Measurements from ENCODE around the gene SVIL. TPM values are rescaled to one million over a fixed set of nuclear protein-coding genes. Genes with fewer than 3 reads are reported as not detected.

Gene SVIL
- total RNA-seq (2016; rRNA removed; fragmentation: Illumina TruSeq; extraction: Trizol) (4.8 and 12.1 TPM in 2 replicates), polyA plus RNA-seq (2011; rRNA removed) (3.8 and 3.9 TPM in 2 replicates), polyA minus RNA-seq (2011; rRNA and poly(A)+ RNA removed; ENCODE audit: low replicate concordance) (7.7 and 11.4 TPM in 2 replicates), Bru-seq, nascent RNA (percentile 64 among the genes with signal in this experiment), BruChase-seq, experiment 1, labeled RNA remaining after a 6-hour chase (percentile 61 among the genes with signal in this experiment), BruChase-seq, experiment 2, labeled RNA remaining after a 2-hour chase (percentile 58 among the genes with signal in this experiment)
- 0.97 and 1.0 TPM in 2 replicates for total RNA-seq (2016; cell fraction: cytosol; rRNA removed; fragmentation: Illumina TruSeq; extraction: Trizol; ENCODE audit: low read depth)
- total RNA-seq (2016; cell fraction: insoluble cytoplasmic fraction; rRNA removed; fragmentation: Illumina TruSeq; extraction: Trizol) = 3.3 and 10.0 TPM in 2 replicates
- 1.7 and 3.2 TPM in 2 replicates for total RNA-seq (2016; cell fraction: membrane; rRNA removed; fragmentation: Illumina TruSeq; extraction: Trizol)
- total RNA-seq (2016; cell fraction: nucleus; rRNA removed; fragmentation: Illumina TruSeq; extraction: Trizol) = 20.3 and 24.1 TPM in 2 replicates
- 2.1 and 2.3 TPM in 2 replicates for polyA plus RNA-seq (2011; cell fraction: cytosol; rRNA removed)
- 14.8 and 16.4 TPM in 2 replicates for polyA plus RNA-seq (2011; cell fraction: nucleus; rRNA removed)
- polyA plus RNA-seq (2012) = 4.0 and 4.8 TPM in 2 replicates
- polyA plus RNA-seq (2016; cell fraction: cytosol; fragmentation: Illumina TruSeq; extraction: Trizol; ENCODE audit: low read depth) = 0.19 and 0.84 TPM in 2 replicates
- polyA plus RNA-seq (2016; cell fraction: insoluble cytoplasmic fraction; fragmentation: Illumina TruSeq; extraction: Trizol; ENCODE audit: low read depth) = 2.5 and 3.2 TPM in 2 replicates
- 0.45 and 0.66 TPM in 2 replicates for polyA plus RNA-seq (2016; cell fraction: membrane; fragmentation: Illumina TruSeq; extraction: Trizol; ENCODE audit: low read depth)
- 13.7 TPM in 2 replicates for polyA plus RNA-seq (2016; cell fraction: nucleus; fragmentation: Illumina TruSeq; extraction: Trizol; ENCODE audit: insufficient read depth, low read depth)
- polyA minus RNA-seq (2011; cell fraction: cytosol; rRNA and poly(A)+ RNA removed) = 4.8 and 7.2 TPM in 2 replicates
- polyA minus RNA-seq (2011; cell fraction: nucleus; rRNA and poly(A)+ RNA removed) = 30.3 and 30.4 TPM in 2 replicates
- long read RNA-seq, experiment 1, partial matches to known transcripts = 3 of 6 reads
- long read RNA-seq, experiment 1, other reads (novel, unspliced or antisense) = 3 of 6 reads
- long read RNA-seq, experiment 2, partial matches to known transcripts = 3 of 7 reads
- long read RNA-seq, experiment 2, other reads (novel, unspliced or antisense) = 4 of 7 reads

DNA sequence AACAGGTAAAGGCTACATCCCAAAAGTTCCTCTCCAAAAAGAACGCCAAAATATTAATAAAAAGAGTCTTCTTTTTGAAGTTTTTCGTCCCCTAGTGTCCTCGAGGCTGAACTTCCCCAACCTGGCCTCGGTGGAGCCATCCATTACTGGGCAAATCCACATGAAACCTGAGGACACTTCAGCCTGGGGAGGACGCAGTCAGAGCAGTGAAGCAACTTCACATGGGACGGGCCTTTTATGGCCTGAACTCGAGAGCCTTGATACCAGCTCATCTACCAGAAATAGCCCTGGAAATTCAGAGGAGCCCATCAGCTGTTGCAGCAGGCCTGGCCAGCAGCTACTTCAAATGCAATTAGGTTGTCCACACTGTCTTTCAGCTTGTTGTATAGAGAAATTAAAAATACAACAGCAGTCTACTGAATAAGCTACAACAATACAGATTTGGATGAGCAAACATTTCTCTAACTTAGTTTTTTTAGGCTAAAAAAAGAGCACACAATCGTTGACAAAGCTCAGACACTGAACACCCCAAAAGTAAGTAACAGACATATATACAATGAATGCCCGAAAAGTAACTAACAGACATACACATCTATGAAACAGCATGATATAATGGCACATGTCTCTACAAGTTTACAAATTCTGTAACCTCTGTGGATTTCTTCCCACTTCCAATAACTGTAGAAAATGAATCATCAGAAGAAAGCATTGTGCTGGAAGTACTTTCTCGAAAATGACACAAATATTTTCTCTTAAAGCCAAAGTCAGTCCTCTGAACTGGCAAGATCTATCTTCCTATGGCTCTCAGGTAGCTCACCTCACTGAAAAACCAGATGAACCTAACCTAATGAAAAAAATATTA lies at the start of gene SVIL:
Gene SVIL (minus strand): TSS at position 208 of the 862 bp plus-strand sequence. CDS start 79,913 bp downstream, outside the sequence.
- Histone ChIP-seq H4K20me1 (ENCODE audit: insufficient read depth, low read length) (no peaks in the 10 kb centered on the region), H3K9me3 (ENCODE audit: low read length) (no peaks in the 10 kb centered on the region), H3K36me3 (replicated peaks in 1 of 2; ENCODE audit: control insufficient read depth in 1 of 2, insufficient read depth in 2 of 2, low read length in 2 of 2) (no peaks in the 10 kb centered on the region), H3K79me2 (ENCODE audit: insufficient read depth, low read length) (no peaks in the 10 kb centered on the region), H3K4me1 (ENCODE audit: insufficient read depth, low read length) (peaks cover 49% of the 10 kb centered on the region), H3K4me2 (ENCODE audit: low read depth, low read length) (peak within 1 kb of the TSS; percentile 72), H3K27ac (ENCODE audit: extremely low read length, insufficient read depth, low read length) (peak within 1 kb of the TSS; percentile 37), H3K9ac (ENCODE audit: insufficient read depth, low read depth, low read length) (peak within 1 kb of the TSS; percentile 46), H3K4me3 (replicated peaks in 1 of 3; ENCODE audit: insufficient read depth in 1 of 3, low read depth in 2 of 3, low read length in 3 of 3) (peak within 1 kb of the TSS; percentile 36 to 55 (median 37)), H3K27me3 (ENCODE audit: control insufficient read depth in 1 of 2, insufficient read depth in 2 of 2, low read length in 2 of 2) (no peaks in the 10 kb centered on the region), H2AFZ (ENCODE audit: low read length) (peak within 1 kb of the TSS; percentile 18)
- intact Hi-C loops (cut with micrococcal nuclease; ENCODE audit: unreplicated experiment) = loop anchor here (1.0 kb wide), 1 partner anchor 17 kb away; no protein-coding TSS in a partner anchor
- FAIRE-seq (peak; percentile 61), DNase-seq (ENCODE audit: low spot score) (peak; percentile 61), ATAC-seq (peak; percentile 75)
- BruUV-seq (replicated peaks) = TSS peak; percentile 52
- ChIA-PET POLR2A (interaction anchor here (0.9 to 1.4 kb wide), 4 partner anchors 14 to 102 kb away, joined by 3 to 8 read pairs (median 4); no protein-coding TSS in a partner anchor), CTCF (ENCODE audit: low intra/inter-chr PET ratio, low total read pairs) (no interaction called here)
- in situ Hi-C loops (cut with HindIII; ENCODE audit: extremely low pct_ligation_motif_present, low pct_unique_long_range_greater_than_20kb) = loop anchor here (5.0 kb wide), 1 partner anchor 102 kb away; no protein-coding TSS in a partner anchor
- 24% methylated on average over 10 of the region's 10 CpGs for WGBS (ENCODE audit: low lambda C conversion rate)
- TF ChIP-seq BRF2 (CRISPR knock-in tag; IDR thresholded peaks at IDR 0.05) = no peak
- no peak for TF ChIP-seq ATF1 (CRISPR knock-in tag; IDR thresholded peaks at IDR 0.05)
- TF ChIP-seq, protein P1, sequence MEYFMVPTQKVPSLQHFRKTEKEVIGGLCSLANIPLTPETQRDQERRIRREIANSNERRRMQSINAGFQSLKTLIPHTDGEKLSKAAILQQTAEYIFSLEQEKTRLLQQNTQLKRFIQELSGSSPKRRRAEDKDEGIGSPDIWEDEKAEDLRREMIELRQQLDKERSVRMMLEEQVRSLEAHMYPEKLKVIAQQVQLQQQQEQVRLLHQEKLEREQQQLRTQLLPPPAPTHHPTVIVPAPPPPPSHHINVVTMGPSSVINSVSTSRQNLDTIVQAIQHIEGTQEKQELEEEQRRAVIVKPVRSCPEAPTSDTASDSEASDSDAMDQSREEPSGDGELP (IDR thresholded peaks at IDR 0.05; ENCODE audit: borderline replicate concordance, low read depth) = peak; percentile 63; the same call in 1 of the 2 replicates
- peak; percentile 14; the same call in 1 of the 2 replicates for TF ChIP-seq CEBPB (IDR thresholded peaks at IDR 0.05; ENCODE audit: borderline replicate concordance, low read depth, low read length)
- no peak for TF ChIP-seq ZNF512B (CRISPR knock-in tag; IDR thresholded peaks at IDR 0.05; ENCODE audit: borderline replicate concordance)
- no peak for TF ChIP-seq GTF3A (CRISPR knock-in tag; conservative IDR thresholded peaks at IDR 0.05)
- TF ChIP-seq ZFY (CRISPR knock-in tag; IDR thresholded peaks at IDR 0.05) = 0 out of 2 replicates have a peak, but pooled peaks have one; percentile 23
- TF ChIP-seq ZNF644 (CRISPR knock-in tag; IDR thresholded peaks at IDR 0.05; ENCODE audit: low read depth) = peak; percentile 65; the same call in 1 of the 2 replicates
- 0 out of 2 replicates have a peak, but pooled peaks have one; percentile 8 for TF ChIP-seq KMT2A (CRISPR knock-in tag; IDR thresholded peaks at IDR 0.05)
- no peak for TF ChIP-seq ZZZ3 (CRISPR knock-in tag; IDR thresholded peaks at IDR 0.05; ENCODE audit: borderline replicate concordance)
- TF ChIP-seq NR3C1 (CRISPR knock-in tag; IDR thresholded peaks at IDR 0.05) = no peak
- TF ChIP-seq XBP1 (CRISPR knock-in tag; IDR thresholded peaks at IDR 0.05) = no peak
- no peak for TF ChIP-seq PPARG (CRISPR knock-in tag; conservative IDR thresholded peaks at IDR 0.05)
